K562 (cell line): ENCODE data around the gene KCNJ2. TPM values are rescaled to one million over a fixed set of nuclear protein-coding genes. Genes with fewer than 3 reads are reported as not detected.

Source experiments
- BRF1 ChIP-seq: IDR thresholded peaks from 3 replicates; pipeline ENCODE4 v1.6.1; 2011; ENCODE audit warnings: borderline replicate concordance, mild to moderate bottlenecking; ENCODE audit not compliant: insufficient read length; ENCODE audit errors: extremely low read depth
- CBFB ChIP-seq: sonication (generic); formaldehyde crosslinking; IDR thresholded peaks from 2 replicates; pipeline ENCODE4 v1.4.0; 2020; ENCODE audit warnings: mild to moderate bottlenecking, missing genetic modification reagents
- CHD1 ChIP-seq: fragments of 200-600 bp; sonication (generic); IDR thresholded peaks from one replicate; pipeline ENCODE4 v1.6.1; 2012; ENCODE audit warnings: mild to moderate bottlenecking, moderate library complexity, low read length, inconsistent platforms
- DPF2 ChIP-seq: fragments of 450-650 bp; IDR thresholded peaks from 2 replicates; pipeline ENCODE4 v1.6.1; 2016
- ESRRA ChIP-seq: fragments of 450-650 bp; IDR thresholded peaks from 2 replicates; pipeline ENCODE4 v1.6.1; 2014; ENCODE audit warnings: low read depth, mild to moderate bottlenecking, moderate library complexity, borderline replicate concordance
- ETV5 ChIP-seq: sonication (generic); formaldehyde crosslinking; IDR thresholded peaks from 2 replicates; pipeline ENCODE4 v1.4.0; 2020; ENCODE audit warnings: low read depth, mild to moderate bottlenecking, missing genetic modification reagents
- FOXK1 ChIP-seq: sonication (generic); formaldehyde crosslinking; IDR thresholded peaks from 2 replicates; pipeline ENCODE4 v1.8.0; 2022; ENCODE audit warnings: missing genetic modification reagents, mild to moderate bottlenecking, borderline replicate concordance
- FOXM1 ChIP-seq, 2 experiments: fragments of 450-650 bp in 1 of 2; sonication (generic) in 1 of 2; formaldehyde crosslinking in 1 of 2; IDR thresholded peaks; 2 replicates each; pipeline versions ENCODE4 v1.6.1 to v1.9.0; 2017 to 2022; ENCODE audit warnings: low read depth in 2 of 2, mild to moderate bottlenecking in 2 of 2, missing genetic modification reagents in 1 of 2, moderate library complexity in 1 of 2
- HNRNPLL ChIP-seq: fragments of 200-400 bp; formaldehyde crosslinking; IDR thresholded peaks from 2 replicates; pipeline ENCODE4 v1.6.1; 2017; ENCODE audit warnings: low read length, low read depth, mild to moderate bottlenecking; ENCODE audit not compliant: poor library complexity, severe bottlenecking
- NCOA2 ChIP-seq, 2 experiments: fragments of 450-650 bp; IDR thresholded peaks; 2 replicates each; pipeline ENCODE4 v1.6.1; 2018; ENCODE audit warnings: mild to moderate bottlenecking in 2 of 2, moderate library complexity in 1 of 2; ENCODE audit not compliant: partially characterized antibody in 2 of 2
- NFE2 ChIP-seq: IDR thresholded peaks from 2 replicates; pipeline ENCODE4 v1.6.1; 2014; ENCODE audit warnings: antibody characterized with exemption, low read depth
- NFRKB ChIP-seq: fragments of 450-650 bp; IDR thresholded peaks from 2 replicates; pipeline ENCODE4 v1.6.1; 2016; ENCODE audit warnings: low read depth
- POU5F1 ChIP-seq: fragments of 150-350 bp; IDR thresholded peaks from 2 replicates; pipeline ENCODE4 v1.6.1; 2014; ENCODE audit warnings: borderline replicate concordance, low read length, low read depth, mild to moderate bottlenecking; ENCODE audit not compliant: partially characterized antibody
- RBM39 ChIP-seq: fragments of 200-400 bp; formaldehyde crosslinking; optimal IDR thresholded peaks from 2 replicates; pipeline ENCODE3; 2018; ENCODE audit warnings: low read depth, low read length
- STAG1 ChIP-seq: sonication (generic); formaldehyde crosslinking; IDR thresholded peaks from 2 replicates; pipeline ENCODE4 v1.5.0; 2020; ENCODE audit warnings: missing genetic modification reagents, borderline replicate concordance
- TAF9B ChIP-seq: fragments of 450-650 bp; IDR thresholded peaks from 2 replicates; pipeline ENCODE4 v1.6.1; 2018; ENCODE audit warnings: mild to moderate bottlenecking; ENCODE audit not compliant: partially characterized antibody
- ZKSCAN8 ChIP-seq: fragments of 200-800 bp; sonication (Bioruptor generic); IDR thresholded peaks from 2 replicates; pipeline ENCODE4 v1.6.1; 2016; ENCODE audit warnings: missing genetic modification characterization, missing compliant biosample characterization
- ZNF217 ChIP-seq: sonication (generic); formaldehyde crosslinking; IDR thresholded peaks from 2 replicates; pipeline ENCODE4 v1.8.0; 2022; ENCODE audit warnings: mild to moderate bottlenecking, missing genetic modification reagents
- ZNF507 ChIP-seq: conservative IDR thresholded peaks from 2 replicates; pipeline ENCODE4 v1.6.1; 2017; ENCODE audit warnings: missing genetic modification characterization, missing compliant biosample characterization
- polyA plus RNA-seq, 8 experiments: library from polyadenylated mRNA; depleted of rRNA in 4 of 8; stranded (reverse) in 5 of 8; unstranded in 3 of 8; fragments of >200 nt; fragmentation: Nextera tagmentation in 2 of 8; fragmentation: Illumina TruSeq in 1 of 8; extraction: Ambion mirVana in 2 of 8; extraction: Trizol in 1 of 8; gene quantifications; 2 replicates each; pipeline versions ENCODE4 v1.2.1 to v1.2.3, GENCODE V29; 2011 to 2014; ENCODE audit warnings: inconsistent platforms in 1 of 8, missing spikeins in 1 of 8
- total RNA-seq, 7 experiments: library from RNA; depleted of rRNA in 6 of 7; stranded (reverse); fragments of >200 nt in 6 of 7; fragmentation: Illumina TruSeq in 2 of 7; extraction: Trizol in 2 of 7; gene quantifications; 2 replicates each; pipeline versions ENCODE4 v1.2.1 to v1.2.3, GENCODE V29; 2011 to 2021; ENCODE audit warnings: low replicate concordance in 1 of 7
- TF ChIP-seq, protein P1 (sequence below): IDR thresholded peaks from 2 replicates; pipeline ENCODE4 v1.6.1; 2012; ENCODE audit warnings: low read depth, low read length, improper control_type of control experiment, borderline replicate concordance

Gene KCNJ2
- total and polyA plus RNA-seq, 9 of the 15 experiments (the other 6 are each of a cell fraction or from before 2014, with no cell fraction given) = not detected

DNA sequence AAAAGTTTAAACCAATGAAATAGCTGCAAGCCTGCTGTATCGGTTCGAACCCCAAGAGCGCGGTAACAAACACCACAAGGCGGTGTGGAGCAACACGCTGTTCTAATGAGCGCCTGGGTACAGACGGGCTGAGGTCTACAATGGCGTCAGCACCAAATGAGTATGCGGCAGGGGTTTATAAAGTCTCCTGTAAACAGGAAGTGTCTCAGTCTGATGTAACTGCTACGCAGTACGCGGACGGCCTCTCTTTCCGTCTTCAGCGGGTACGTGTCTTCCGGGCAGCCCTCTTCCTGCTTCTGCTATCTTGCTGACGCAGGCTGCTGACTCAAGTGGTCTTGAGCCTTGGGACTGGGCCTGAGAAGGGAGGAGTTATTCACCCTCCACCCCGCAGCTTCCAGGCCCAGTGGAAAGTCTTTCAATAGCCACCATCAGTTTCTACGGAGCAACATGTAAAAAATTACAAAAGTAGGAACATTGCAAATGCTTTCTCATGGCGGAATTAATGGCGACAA is 40.5 kb upstream of the KCNJ2 start (continued):
- TF ChIP-seq, protein P1, sequence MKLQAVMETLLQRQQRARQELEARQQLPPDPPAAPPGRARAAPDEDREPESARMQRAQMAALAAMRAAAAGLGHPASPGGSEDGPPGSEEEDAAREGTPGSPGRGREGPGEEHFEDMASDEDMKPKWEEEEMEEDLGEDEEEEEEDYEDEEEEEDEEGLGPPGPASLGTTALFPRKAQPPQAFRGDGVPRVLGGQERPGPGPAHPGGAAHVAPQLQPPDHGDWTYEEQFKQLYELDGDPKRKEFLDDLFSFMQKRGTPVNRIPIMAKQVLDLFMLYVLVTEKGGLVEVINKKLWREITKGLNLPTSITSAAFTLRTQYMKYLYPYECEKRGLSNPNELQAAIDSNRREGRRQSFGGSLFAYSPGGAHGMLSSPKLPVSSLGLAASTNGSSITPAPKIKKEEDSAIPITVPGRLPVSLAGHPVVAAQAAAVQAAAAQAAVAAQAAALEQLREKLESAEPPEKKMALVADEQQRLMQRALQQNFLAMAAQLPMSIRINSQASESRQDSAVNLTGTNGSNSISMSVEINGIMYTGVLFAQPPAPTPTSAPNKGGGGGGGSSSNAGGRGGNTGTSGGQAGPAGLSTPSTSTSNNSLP = no peak; the same call in 1 of the 2 replicates
- peak; percentile 82 for TF ChIP-seq TAF9B
- no peak for TF ChIP-seq ZNF217 (CRISPR knock-in tag)
- 0 out of 2 replicates have a peak, but pooled peaks have one; percentile 11 for TF ChIP-seq ZKSCAN8 (CRISPR knock-in tag)
- no peak for TF ChIP-seq CBFB
- no peak for TF ChIP-seq CHD1
- no peak for TF ChIP-seq FOXK1
- TF ChIP-seq ETV5 (CRISPR knock-in tag) = no peak
- peak; percentile 31; the same call in 1 of the 2 replicates for TF ChIP-seq ESRRA
- no peak for TF ChIP-seq STAG1 (CRISPR knock-in tag)
- peak; percentile 96 for TF ChIP-seq HNRNPLL
- TF ChIP-seq NFRKB = peak; percentile 26; the same call in 1 of the 2 replicates
- no peak for TF ChIP-seq ZNF507
- peak; percentile 28; the same call in 1 of the 2 replicates for TF ChIP-seq DPF2
- no peak for TF ChIP-seq NCOA2 (IDR thresholded peaks at IDR 0.05; ENCODE audit: partially characterized antibody in 2 of 2)
- peak; percentile 33; the same call in 1 of the 2 replicates for TF ChIP-seq NFE2
- TF ChIP-seq RBM39 = no peak
- peak; percentile 38; the same call in 1 of the 2 replicates for TF ChIP-seq FOXM1 (IDR thresholded peaks at IDR 0.05; ENCODE audit: low read depth)
- TF ChIP-seq FOXM1 (CRISPR knock-in tag; IDR thresholded peaks at IDR 0.05; ENCODE audit: low read depth) = no peak
- no peak for TF ChIP-seq BRF1
- no peak for TF ChIP-seq POU5F1
